ENCODE results near the gene LYPD4. TPM values are rescaled to one million over a fixed set of nuclear protein-coding genes. Genes with fewer than 3 reads are reported as not detected.

Gene LYPD4
- total RNA-seq, 1 experiment from 2014 or later = not detected

DNA sequence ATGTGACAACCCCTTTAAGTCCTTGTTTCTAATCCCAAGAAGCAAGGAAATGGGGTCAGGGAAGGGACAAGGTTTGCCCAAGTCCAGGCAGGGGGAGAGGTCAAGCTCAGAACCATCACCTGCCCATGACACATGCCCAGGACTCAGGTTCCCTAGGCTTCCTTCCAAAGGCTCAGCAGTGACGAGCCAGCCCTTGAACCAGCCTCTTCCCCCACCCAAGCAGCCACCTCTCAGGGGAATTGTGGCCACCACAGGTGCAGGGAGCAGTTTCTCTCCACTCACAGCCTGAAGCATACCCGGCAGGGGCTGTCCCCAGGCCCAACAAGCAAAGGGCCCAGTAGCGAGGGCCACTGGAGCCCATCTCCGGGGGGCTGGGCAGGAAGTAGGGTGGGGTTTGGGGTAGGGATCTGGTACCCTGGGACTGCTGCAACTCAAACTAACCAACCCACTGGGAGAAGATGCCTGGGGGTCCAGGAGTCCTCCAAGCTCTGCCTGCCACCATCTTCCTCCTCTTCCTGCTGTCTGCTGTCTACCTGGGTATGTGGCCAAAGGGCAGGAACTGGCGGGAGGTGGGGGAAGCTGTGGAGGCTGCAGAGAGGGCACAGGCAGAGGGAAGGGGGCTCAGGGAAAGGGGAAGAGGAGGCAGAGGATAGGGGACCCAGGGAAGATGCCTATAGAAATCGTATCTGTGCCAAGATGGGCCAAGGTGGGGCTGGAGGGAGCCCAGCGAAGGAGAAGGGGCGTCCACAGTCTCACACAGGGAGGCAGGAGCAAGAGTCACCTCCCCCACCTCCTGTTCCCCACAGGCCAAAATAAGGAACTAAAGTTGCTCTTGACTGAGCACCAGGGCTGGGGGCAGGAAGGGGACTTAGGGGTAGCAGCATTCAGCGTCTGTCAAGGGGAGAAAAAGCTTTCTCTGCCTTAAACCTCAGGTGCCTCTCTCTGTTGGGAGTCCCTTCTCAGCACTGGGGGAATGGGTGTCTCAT is 32.7 kb upstream of the LYPD4 start, which contains the start of gene CD79A:
Gene CD79A, plus strand, starts transcription at position 433 of the 986 bp plus-strand sequence. Its CDS starts 26 bp downstream, at position 459.
- no peaks in the 10 kb centered on the region for H3K36me3 Mint-ChIP-seq
- ATAC-seq (no peak), DNase-seq (ENCODE audit: low spot score) (no peak)
- POLR2A ChIA-PET = no interaction called here
- TF ChIP-seq HMGA2 (CRISPR knock-in tag; IDR thresholded peaks at IDR 0.05) (no peak), SMAD4 (CRISPR knock-in tag; IDR thresholded peaks at IDR 0.05) (no peak), GTF2I (CRISPR knock-in tag; conservative IDR thresholded peaks at IDR 0.05) (no peak), ESRRA (CRISPR knock-in tag; IDR thresholded peaks at IDR 0.05; ENCODE audit: borderline replicate concordance) (no peak), ZBTB43 (CRISPR knock-in tag; IDR thresholded peaks at IDR 0.05) (no peak), TEAD1 (CRISPR knock-in tag; IDR thresholded peaks at IDR 0.05) (no peak), TP53 (CRISPR knock-in tag; IDR thresholded peaks at IDR 0.05) (no peak), FOXP1 (CRISPR knock-in tag; IDR thresholded peaks at IDR 0.05; ENCODE audit: borderline replicate concordance) (no peak), GRHL2 (CRISPR knock-in tag; IDR thresholded peaks at IDR 0.05; ENCODE audit: insufficient replicate concordance, severe bottlenecking) (no peak), NFE2L1 (CRISPR knock-in tag; IDR thresholded peaks at IDR 0.05) (no peak), OVOL2 (CRISPR knock-in tag; IDR thresholded peaks at IDR 0.05; ENCODE audit: borderline replicate concordance) (no peak), USF2 (CRISPR knock-in tag; IDR thresholded peaks at IDR 0.05) (no peak)
- TF ChIP-seq, protein P1, sequence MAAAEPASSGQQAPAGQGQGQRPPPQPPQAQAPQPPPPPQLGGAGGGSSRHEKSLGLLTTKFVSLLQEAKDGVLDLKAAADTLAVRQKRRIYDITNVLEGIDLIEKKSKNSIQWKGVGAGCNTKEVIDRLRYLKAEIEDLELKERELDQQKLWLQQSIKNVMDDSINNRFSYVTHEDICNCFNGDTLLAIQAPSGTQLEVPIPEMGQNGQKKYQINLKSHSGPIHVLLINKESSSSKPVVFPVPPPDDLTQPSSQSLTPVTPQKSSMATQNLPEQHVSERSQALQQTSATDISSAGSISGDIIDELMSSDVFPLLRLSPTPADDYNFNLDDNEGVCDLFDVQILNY (CRISPR knock-in tag; IDR thresholded peaks at IDR 0.05) = no peak
- TF ChIP-seq, protein P2, sequence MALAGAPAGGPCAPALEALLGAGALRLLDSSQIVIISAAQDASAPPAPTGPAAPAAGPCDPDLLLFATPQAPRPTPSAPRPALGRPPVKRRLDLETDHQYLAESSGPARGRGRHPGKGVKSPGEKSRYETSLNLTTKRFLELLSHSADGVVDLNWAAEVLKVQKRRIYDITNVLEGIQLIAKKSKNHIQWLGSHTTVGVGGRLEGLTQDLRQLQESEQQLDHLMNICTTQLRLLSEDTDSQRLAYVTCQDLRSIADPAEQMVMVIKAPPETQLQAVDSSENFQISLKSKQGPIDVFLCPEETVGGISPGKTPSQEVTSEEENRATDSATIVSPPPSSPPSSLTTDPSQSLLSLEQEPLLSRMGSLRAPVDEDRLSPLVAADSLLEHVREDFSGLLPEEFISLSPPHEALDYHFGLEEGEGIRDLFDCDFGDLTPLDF (CRISPR knock-in tag; IDR thresholded peaks at IDR 0.05) = no peak
- TF ChIP-seq, protein P3, sequence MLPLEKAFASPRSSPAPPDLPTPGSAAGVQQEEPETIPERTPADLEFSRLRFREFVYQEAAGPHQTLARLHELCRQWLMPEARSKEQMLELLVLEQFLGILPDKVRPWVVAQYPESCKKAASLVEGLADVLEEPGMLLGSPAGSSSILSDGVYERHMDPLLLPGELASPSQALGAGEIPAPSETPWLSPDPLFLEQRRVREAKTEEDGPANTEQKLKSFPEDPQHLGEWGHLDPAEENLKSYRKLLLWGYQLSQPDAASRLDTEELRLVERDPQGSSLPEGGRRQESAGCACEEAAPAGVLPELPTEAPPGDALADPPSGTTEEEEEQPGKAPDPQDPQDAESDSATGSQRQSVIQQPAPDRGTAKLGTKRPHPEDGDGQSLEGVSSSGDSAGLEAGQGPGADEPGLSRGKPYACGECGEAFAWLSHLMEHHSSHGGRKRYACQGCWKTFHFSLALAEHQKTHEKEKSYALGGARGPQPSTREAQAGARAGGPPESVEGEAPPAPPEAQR (CRISPR knock-in tag; IDR thresholded peaks at IDR 0.05) = no peak
- TF ChIP-seq, protein P4, sequence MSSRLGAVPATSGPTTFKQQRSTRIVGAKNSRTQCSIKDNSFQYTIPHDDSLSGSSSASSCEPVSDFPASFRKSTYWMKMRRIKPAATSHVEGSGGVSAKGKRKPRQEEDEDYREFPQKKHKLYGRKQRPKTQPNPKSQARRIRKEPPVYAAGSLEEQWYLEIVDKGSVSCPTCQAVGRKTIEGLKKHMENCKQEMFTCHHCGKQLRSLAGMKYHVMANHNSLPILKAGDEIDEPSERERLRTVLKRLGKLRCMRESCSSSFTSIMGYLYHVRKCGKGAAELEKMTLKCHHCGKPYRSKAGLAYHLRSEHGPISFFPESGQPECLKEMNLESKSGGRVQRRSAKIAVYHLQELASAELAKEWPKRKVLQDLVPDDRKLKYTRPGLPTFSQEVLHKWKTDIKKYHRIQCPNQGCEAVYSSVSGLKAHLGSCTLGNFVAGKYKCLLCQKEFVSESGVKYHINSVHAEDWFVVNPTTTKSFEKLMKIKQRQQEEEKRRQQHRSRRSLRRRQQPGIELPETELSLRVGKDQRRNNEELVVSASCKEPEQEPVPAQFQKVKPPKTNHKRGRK (CRISPR knock-in tag; IDR thresholded peaks at IDR 0.05; ENCODE audit: borderline replicate concordance) = no peak
- TF ChIP-seq, protein P5, sequence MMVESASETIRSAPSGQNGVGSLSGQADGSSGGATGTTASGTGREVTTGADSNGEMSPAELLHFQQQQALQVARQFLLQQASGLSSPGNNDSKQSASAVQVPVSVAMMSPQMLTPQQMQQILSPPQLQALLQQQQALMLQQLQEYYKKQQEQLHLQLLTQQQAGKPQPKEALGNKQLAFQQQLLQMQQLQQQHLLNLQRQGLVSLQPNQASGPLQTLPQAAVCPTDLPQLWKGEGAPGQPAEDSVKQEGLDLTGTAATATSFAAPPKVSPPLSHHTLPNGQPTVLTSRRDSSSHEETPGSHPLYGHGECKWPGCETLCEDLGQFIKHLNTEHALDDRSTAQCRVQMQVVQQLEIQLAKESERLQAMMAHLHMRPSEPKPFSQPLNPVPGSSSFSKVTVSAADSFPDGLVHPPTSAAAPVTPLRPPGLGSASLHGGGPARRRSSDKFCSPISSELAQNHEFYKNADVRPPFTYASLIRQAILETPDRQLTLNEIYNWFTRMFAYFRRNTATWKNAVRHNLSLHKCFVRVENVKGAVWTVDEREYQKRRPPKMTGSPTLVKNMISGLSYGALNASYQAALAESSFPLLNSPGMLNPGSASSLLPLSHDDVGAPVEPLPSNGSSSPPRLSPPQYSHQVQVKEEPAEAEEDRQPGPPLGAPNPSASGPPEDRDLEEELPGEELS (CRISPR knock-in tag; IDR thresholded peaks at IDR 0.05) = no peak
- peaks cover 32% of the 10 kb centered on the region for H3K27me3 Mint-ChIP-seq (ENCODE audit: low read depth)
- H3K9me3 Mint-ChIP-seq = no peaks in the 10 kb centered on the region
- no peak within 1 kb of the TSS for H3K27ac Mint-ChIP-seq
- CTCF ChIA-PET = interaction anchor here (0.6 to 1.4 kb wide), 4 partner anchors 11 to 170 kb away, joined by 3 read pairs; no protein-coding TSS in a partner anchor
- H3K4me3 Mint-ChIP-seq = no peak within 1 kb of the TSS
- peaks cover 9% of the 10 kb centered on the region for H3K4me1 Mint-ChIP-seq

Data from WTC11 (cell line).